GM19438 (cell line): ENCODE data around the gene TTC7B.

Experiments used
- ATAC-seq: cut with Tn5 transposase; IDR thresholded peaks from one replicate; pipeline ENCODE4 v1.9.1; 2021; ENCODE audit warnings: low read depth; ENCODE audit not compliant: unreplicated experiment

TTC7B gene

DNA sequence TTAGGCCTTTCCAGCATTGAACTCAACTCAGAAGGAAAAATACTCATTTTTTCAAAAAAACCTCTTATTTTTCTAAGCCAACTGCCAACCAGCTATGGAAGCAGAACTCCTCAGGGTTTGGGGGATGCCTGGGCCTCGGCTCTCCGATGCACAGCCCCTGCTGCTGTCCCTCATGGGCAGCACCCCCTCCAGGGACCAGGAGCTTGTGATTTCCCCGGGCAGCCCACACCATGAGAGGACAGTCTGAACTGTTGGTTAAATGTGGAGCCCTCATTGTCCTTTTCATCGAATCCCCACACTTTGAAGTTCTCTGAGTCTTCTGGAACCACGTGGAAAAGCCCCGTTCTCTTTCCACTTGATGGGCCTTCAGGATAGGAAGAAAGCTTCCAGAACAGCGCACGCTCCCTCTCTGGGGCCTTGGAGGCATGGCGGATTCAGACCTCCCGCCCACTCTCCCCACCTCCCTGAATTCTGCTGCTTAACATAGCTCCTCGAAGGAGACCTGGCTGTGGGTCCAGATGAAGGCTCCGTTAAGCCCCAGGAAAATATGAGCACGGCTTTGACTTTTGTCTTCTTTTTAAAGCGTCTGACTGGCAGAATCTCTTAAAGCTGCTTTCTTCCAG, 262.8 kb downstream of the TTC7B start:
- no peak for ATAC-seq

DNA sequence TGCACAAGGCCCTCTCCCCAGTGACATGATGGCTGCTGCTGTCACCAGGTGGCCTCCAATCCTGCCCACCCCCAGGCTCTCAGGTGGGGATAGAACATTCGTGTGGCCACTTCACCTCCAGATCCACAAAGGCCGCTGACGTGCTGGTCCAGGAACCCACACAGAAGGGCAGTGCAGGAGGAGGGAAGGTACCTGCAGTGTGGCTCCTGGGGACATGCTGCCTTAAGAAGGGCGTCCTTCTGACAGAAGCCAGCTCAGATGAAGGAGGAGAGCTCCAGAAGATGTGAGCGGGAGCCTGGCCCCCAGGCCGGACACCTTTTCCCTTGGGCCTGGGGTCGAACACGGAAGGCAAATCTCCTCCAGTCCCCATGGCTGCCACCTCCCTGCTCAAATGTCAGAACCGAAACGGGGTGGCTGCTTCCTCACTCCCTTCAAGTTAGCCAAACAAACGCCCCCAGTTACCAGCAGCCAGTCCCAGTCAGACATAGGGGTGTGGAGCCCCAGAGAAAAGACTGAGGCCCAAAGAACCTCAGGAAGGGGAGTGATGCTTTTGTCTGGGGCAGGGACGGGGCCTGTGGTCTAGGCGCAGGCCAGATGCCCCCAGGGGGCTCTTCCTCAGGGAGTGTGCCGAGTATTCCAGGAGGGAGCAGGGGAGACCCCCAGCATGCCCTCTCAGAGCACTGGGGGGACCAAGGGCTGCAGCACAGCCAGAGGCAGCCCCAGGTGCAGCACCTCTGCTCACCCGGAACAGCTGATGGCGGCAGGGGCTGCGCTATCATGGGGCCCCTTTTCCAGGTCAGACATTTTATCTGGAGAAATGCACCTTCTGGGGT, 263.5 kb downstream of the TTC7B start:
- ATAC-seq, result no peak

DNA sequence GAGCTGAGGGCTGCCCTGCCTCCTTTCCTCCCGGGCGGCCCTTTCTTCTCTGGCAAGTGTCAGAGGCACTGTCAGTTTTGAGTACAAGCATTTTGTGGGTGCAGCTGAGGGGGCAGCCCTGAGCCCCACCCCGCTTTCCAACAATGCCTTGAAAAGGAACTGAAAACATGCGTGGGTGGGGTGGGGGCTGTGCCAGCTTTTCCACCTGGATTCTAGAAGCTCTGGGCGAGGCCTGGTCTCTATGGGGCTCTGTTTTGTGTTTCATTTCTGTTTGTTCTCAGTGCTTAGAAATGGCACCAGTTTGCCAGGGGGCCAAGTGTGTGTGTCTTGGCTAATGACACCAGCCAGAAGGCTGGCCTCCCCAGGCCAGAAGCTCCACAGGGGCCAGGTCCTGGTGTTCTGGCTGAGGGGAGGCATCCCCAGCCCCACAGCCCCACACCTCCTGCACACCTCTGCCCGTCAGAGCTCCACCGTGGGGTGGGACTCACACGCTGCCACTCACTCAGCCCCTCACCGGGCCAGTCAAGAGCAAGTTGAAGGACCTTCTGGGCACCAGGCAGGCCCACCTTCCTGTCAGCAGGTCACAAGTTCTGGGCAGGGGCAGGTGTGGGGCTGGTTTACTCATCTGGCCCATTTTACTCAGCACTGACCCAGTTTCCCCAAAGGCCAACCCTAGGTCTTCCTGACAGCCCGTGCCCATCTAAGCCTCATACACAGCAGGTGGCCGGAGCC, 264.3 kb downstream of the TTC7B start:
- ATAC-seq, result no peak

- ATAC-seq, result no peak
These were observed 265.0 kb downstream of the TTC7B start for GRCh38 chr14:90551070-90551704.

DNA sequence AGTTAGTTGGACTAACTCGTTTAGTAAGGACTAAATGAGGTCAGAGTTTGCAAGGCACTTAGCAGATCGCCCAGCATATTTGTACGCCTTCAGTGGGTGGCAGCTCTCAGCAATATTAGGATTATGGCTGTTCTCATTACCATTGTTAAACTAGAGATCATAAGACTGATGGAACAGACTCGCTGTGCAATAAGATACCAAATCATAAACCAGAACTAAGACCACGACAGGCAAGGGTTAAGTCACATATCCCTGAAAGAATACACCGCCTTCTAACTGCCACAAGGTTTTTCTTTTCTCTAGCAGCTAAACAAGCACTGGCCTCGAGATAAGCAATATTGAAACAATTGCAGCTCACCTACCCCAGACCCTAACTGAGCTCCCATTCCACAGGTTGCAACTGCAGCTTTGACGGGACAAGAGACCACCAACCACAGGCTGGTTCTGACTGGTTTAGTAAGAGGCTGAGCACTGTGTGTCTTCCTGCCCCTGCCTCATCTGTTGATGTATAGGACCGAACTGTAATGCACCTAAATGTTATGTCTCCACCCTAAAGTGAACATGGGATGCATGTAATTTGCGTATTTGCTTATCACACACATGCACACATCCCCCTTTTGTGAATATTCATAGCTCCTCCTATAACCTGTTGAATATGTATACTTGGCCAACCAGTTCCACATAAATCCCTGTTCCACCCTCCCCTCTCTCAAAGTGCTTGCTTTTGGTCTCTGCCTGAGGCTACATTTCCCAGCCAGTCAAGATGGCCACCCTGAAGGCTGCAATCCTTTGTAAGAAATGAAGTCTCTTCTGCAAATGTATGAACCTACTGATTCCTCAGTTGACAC, 266.2 kb downstream of the TTC7B start:
- ATAC-seq, result no peak

GRCh38 chr14:90548455-90548854, 267.8 kb downstream of the TTC7B start:
- ATAC-seq, result no peak

DNA sequence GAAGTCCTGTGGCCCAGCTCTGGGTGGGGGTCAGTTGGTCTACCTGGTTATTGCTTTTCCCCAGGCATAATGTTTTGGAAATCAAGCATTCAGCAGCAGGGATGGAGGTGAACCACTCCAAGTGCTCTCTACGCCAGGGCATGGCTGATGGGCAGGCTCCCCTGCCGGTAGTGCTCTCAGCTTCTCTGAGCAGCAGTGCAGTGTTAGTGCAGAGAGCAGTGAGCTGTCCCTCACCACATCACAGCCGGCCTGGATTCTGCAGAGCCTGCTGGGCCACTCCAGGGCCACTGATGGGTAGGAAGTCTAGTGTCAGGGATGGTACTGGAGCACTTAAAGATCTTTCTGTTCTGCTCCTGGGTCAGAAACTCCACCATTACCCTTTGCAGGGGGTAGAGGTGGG, 268.3 kb downstream of the TTC7B start:
- ATAC-seq, result no peak

DNA sequence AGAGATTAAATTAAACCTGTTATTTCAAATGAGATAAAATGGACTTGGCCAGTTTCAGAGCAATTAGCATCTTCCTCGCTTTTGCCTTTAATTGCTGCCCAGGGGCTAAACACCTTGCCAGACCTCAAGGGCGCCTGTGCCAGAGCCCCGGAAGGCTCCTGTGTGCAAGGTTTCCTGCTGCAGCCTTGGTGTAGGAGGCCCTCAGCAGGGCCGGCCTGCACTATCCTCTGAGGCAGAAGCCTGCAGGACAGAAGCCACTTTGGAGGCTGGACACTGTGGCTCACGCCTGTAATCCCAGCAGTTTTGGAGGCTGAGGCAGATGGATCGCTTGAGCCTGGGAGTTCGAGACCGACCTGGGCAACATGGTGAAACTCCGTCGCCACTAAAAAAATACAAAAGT, 269.0 kb downstream of the TTC7B start:
- no peak for ATAC-seq

DNA sequence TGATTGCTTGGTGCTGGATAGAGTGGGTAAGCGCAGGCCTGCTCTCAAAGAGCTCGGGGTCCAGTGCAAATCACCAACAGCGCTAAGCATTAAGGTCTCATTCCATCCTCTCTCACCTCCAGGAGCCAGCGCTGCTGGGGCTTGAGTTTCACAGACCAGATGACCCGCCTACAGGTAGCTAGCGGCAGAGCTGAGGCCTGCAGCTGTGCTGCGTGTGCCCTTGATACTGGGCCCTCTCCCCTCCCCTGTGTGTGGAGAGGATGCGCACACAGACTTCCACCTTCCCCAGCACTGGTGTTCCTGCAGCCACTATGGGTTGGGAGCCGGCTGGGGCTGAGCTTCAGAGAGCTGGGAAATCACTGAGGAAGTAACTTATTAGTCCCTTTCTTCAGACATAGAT, 269.5 kb downstream of the TTC7B start:
- ATAC-seq, result no peak

- no peak for ATAC-seq
These were observed 270.1 kb downstream of the TTC7B start for GRCh38 chr14:90545966-90546751.

DNA sequence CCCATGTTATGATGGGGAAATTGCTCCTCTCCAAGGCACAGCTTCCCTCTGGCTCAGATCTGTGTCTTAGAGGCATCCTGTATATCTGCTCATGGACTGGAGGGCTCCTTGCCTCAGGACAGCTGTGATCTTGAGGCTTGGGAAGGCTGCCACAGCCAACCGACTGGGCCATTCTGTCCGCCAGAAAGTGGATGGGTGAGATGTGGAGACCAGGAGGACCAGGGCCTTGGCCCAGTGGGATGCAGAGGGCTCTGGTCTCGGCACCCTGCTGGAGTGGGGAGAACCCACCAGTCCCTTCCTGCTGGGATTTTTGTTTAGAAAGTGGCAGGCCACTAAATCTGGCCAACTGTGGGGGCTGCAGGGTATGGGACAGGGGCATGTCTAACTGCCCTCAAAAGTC, 270.8 kb downstream of the TTC7B start:
- ATAC-seq, result no peak

DNA sequence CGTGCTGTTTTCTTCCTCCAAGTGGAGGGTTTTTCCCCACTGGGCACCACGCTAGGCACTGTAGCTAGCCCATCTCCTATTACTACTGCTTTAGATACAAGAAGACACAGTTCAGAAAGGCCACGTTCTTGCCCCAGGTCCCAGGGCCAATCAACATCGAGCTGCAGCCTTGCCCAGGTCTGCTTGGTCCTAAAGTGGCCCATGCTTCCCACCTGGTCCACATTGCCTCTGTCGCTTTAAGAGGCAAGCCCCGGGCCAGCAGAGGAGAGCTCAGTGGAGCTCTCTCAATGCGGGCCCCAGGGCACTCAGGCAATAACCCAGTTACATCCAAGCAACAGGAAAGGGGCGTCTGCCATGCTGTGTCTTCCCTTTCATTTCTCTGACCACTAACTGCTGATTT, 271.3 kb downstream of the TTC7B start:
- ATAC-seq, result no peak

DNA sequence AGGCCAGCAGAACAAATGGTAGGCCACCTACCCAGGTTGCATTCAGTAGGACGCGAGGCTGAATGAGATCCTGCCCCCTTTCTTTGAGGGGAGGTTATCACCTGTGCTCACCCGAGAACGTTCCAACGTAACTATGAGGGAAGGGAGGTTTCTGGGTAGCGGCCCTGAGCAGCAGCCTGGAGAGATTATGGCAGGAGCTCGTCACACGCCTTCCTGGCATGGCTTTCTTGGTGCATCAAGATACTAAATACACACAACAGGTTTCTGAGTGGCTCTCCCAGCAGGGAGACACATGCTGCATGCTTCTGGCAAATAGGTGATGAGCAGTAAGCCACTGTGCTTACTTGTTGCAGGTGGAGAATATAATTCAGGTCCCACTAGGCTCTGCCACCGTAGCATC, 271.7 kb downstream of the TTC7B start:
- ATAC-seq, result no peak

DNA sequence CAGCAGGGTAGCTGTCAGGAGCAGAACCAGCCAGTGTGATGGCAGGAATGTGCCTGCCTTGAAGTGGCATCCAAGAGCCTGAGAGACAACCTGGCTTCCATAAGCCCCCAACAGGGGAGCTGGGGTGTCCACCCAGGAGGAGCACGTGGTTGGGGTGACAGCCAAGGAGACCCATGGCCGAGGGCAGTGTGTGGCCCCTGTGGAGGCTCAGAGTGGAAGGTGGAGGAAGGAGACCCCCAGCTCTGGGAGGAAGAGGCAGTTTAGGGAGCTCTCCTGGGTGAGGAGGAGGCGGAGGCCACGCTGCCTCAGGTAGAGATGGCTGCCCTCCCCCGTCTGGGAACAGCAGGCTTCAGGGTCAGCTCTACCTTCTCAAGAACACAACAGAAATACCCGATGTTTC, 272.4 kb downstream of the TTC7B start:
- ATAC-seq, result no peak

DNA sequence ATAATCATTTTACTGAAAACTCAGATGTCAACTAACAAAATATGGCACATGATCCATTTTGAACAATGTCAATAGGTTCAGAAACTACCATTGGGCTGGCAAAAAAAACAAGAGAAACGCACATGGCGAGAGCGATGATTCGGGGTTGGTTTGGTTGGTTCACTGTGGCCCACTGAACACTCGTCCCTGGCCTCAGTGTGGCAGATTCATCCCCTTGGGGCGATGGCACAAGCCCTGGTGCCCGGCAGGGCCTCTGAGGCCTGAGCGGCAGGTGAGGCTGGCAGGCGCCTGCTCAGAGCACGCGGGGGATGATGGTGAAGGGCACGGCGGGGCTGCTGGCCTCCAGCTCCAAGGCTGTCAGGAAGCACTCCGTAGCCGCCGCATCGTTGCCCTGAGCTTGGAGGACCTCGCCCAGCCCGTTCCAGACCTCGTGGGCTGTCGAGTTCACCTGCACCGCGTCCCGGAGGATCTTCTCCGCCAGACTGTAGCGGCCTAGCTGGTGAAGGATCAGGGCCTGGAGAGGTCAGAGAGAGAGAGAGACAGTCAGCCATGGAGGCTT, 275.1 kb downstream of the TTC7B start:
- ATAC-seq, result no peak

GRCh38 chr14:90540437-90540836, 275.8 kb downstream of the TTC7B start:
- no peak for ATAC-seq

DNA sequence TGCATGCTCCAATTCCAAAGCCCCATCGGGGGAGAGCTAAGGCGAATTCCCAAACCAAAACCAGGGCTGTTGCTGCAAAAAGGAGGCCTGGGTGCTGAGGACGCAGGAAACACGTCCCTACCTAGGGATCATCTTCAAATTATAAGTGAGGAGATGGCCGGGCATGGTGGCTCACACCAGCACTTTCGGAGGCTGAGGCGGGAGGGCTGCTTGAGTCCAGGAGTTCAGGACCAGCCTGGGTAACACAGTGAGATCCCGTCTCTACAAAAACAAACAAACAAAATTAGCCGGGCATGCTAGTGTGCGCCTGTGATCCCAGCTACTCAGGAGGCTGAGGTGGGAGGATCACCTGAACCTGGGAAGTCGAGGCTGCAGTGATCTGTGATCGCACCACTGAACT, 276.2 kb downstream of the TTC7B start:
- no peak for ATAC-seq

- no peak for ATAC-seq
These were observed 276.8 kb downstream of the TTC7B start for GRCh38 chr14:90539496-90539775.

DNA sequence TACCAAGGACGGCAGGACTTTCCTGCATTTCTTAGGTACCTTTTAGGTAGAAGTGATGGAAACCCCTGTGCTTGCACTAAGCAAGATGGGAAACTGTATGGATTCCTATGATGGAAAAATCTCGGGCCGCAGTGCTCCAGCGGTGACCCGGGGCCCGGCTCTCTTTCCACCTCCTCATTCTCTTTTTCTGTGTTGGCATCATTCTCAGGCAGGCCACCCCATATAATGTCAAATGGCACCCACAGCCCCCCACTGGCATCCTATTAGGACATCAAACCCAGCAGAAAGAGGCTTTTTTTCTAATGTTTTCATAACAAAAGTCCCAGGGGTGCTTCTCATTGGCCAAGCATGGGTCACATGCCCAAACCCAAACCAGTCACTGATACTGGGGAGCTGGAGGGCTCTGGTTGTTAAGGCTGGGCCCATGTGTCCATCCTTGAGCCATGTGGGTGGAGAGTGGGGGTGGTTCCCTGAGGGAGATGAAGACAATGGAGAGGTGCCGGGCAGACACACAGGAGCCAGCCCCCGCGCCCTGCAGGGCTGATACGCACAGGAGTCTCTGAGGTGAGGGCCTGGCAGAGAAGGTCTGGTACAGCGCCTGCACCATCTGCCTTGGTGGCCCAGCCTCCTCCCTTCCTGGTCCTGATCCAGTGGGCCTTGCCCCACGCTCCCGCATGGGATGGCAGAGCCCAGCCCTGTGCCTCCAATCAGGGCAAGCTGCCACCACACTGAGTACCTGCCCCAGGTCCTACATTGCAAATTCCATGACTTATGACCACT, 277.3 kb downstream of the TTC7B start:
- ATAC-seq, result no peak
